Activated CD4-positive, alpha-beta T cell treated with anti-CD3 and anti-CD28 coated beads, Interleukin-2, amount 10 ng/mL, durations not matched to agents 24 days and 14 days (primary cell): ENCODE data around the gene PMEL. TPM values are rescaled to one million over a fixed set of nuclear protein-coding genes. Genes with fewer than 3 reads are reported as not detected.
"Not testable (repeated sequence)": the region's sequence is repeated elsewhere in the genome, so short reads cannot be mapped to it uniquely, and the experiment has no call there.

Source experiments
- DNase-seq: peaks from one replicate; pipeline ENCODE4 v3.0.0; 2022
- H3K27ac Mint-ChIP-seq: one replicate; pipeline ENCODE4 v1.8.0; 2022; ENCODE audit warnings: mild to moderate bottlenecking, mixed read lengths
- H3K27me3 Mint-ChIP-seq: one replicate; pipeline ENCODE4 v1.8.0; 2022; ENCODE audit warnings: mixed read lengths
- H3K36me3 Mint-ChIP-seq: one replicate; pipeline ENCODE4 v1.8.0; 2022; ENCODE audit warnings: low read depth, mild to moderate bottlenecking, mixed read lengths
- H3K4me1 Mint-ChIP-seq: one replicate; pipeline ENCODE4 v1.8.0; 2021; ENCODE audit warnings: mixed read lengths
- H3K4me3 Mint-ChIP-seq: one replicate; pipeline ENCODE4 v1.8.0; 2022; ENCODE audit warnings: mild to moderate bottlenecking, moderate library complexity, mixed read lengths
- H3K9me3 Mint-ChIP-seq: one replicate; pipeline ENCODE4 v1.8.0; 2021; ENCODE audit warnings: mixed read lengths
- intact Hi-C: fragments of 100-400 bp; cut with micrococcal nuclease; formaldehyde crosslinking; loops from one replicate; pipeline ENCODE4 v1.15.1; 2023
- total RNA-seq: library from RNA; stranded (reverse); gene quantifications from 2 replicates; pipeline ENCODE4 v1.2.3, GENCODE V29; 2022

Gene PMEL
- total RNA-seq = not detected in 2 replicates

DNA sequence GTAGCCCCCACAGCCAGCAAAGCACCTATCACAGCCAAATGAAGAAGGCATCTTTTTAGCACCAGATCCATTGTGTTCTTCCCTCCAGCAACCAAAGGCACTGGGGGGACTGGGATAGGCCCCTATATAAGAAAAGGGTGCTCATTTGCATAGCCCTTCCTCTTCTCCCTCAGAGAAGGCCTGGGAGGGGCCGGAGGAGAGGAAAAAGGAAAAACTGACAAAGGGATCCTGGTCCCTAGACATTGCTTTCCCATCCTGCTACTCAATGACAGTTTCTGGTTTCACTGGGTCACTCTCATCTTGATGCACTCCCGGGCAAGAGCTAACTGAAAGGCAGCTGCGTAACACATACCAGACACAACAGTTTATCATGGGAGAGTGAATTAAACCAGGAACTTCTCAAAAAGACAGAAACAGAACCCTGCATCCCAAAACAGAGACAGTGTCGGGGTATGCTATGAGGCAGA, at the start of gene PMEL:
Gene PMEL, minus strand, starts transcription at position 102 of the 467 bp plus-strand sequence. Its CDS starts 31 bp downstream, at position 71.
- Mint-ChIP-seq H3K9me3 (no peaks in the 10 kb centered on the region), H3K4me1 (peaks cover 31% of the 10 kb centered on the region), H3K27ac (peak within 1 kb of the TSS; percentile 94), H3K4me3 (peak within 1 kb of the TSS; percentile 99), H3K36me3 (peaks cover 18% of the 10 kb centered on the region), H3K27me3 (no peaks in the 10 kb centered on the region)
- peak; percentile 60 for DNase-seq
- intact Hi-C loops = loop anchor here (1.0 kb wide), 2 partner anchors 8 to 39 kb away; partner anchors contain the start of genes PYM1 and RAB5B

DNA sequence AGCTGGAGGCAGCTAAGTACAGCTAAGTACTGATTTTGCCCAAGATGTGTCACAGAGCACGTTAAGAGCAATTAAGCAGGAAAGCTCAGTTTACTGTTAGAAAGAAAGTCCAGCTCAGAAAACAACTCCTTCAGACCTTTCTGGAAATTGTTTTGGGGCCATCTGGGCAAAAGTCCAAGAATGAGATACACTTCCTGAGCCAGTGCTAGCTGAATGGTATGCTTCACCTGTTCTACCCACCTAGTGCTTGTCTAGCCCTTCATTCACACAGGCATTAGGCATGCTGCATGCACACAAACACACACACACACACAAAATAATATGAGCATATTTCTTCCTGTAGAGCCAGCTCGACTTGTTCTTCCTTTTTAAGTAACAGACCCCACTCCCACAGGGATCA, 48.4 kb upstream of the PMEL start:
- no peaks in the 10 kb centered on the region for H3K27me3 Mint-ChIP-seq
- H3K9me3 Mint-ChIP-seq = no peaks in the 10 kb centered on the region
- H3K27ac Mint-ChIP-seq = no peak overlapping the region
- DNase-seq = no peak
- intact Hi-C loops = no loop called here
- H3K36me3 Mint-ChIP-seq = peaks cover 18% of the 10 kb centered on the region
- H3K4me1 Mint-ChIP-seq = peaks cover 20% of the 10 kb centered on the region
- no peak overlapping the region for H3K4me3 Mint-ChIP-seq

- no peak overlapping the region for H3K4me3 Mint-ChIP-seq
Observed at GRCh38 chr12:56013482-56013881, 47.6 kb upstream of the PMEL start.

DNA sequence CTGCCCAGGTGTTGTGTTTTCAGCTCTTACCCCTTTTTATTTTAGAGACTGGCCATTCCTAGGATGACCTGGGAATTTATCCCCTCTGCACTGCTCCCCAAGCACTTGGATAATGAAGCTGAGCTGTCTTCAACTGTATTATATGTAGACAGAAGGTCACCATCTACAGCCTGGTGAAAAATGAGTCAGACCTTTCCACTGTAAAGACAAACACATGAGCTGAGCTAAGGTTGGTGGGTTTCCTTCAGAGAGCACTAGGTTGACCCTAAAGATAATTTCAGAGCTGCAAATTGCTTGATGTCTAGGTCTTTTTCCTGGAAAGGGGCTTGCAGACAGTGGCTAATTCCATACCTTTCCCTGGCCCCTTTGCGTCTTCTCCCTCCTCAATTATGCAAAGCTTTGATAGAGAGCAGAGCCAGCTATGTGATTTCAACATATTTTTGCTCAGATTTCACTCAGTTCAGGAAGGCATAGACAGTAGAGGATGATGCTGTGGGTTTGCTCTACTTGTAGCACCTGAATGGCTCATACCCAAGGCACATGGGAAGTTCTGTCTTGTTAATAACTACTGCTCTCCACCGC, 45.8 kb upstream of the PMEL start:
- Mint-ChIP-seq H3K9me3 (no peaks in the 10 kb centered on the region), H3K36me3 (peaks cover 12% of the 10 kb centered on the region), H3K27me3 (no peaks in the 10 kb centered on the region), H3K27ac (no peak overlapping the region), H3K4me3 (no peak overlapping the region), H3K4me1 (peaks cover 30% of the 10 kb centered on the region)
- intact Hi-C loops = no loop called here
- DNase-seq = no peak

More at GRCh38 chr12:56013482-56013881, 47.6 kb upstream of the PMEL start:
- peaks cover 24% of the 10 kb centered on the region for H3K4me1 Mint-ChIP-seq
- no peak overlapping the region for H3K27ac Mint-ChIP-seq
- DNase-seq = no peak
- intact Hi-C loops = no loop called here
- no peaks in the 10 kb centered on the region for H3K27me3 Mint-ChIP-seq
- peaks cover 18% of the 10 kb centered on the region for H3K36me3 Mint-ChIP-seq
- no peaks in the 10 kb centered on the region for H3K9me3 Mint-ChIP-seq

DNA sequence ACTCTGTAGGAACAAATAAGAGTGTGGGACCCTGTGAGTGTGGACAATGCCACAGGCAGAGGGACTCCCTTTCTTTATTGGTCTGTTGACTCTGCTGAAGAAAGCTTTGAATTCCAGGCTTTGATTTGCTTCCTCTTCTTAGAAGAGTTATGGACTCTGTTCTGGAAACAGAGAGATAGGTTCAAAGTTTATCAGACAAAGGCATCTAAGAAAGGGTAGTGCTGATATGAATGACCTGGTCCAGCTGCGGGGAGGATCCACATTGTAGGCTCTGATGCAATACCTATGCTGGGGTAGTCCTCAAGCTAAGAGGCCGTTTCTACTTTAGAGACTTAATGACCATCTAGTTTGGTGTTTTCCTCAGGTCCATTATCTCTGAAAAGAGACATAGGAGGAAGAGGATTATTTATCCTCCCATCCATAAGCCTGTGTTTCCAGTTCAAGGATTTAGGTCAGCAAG, 44.3 kb upstream of the PMEL start:
- intact Hi-C loops = no loop called here
- Mint-ChIP-seq H3K9me3 (no peaks in the 10 kb centered on the region), H3K27ac (no peak overlapping the region), H3K4me3 (no peak overlapping the region), H3K27me3 (no peaks in the 10 kb centered on the region), H3K4me1 (peaks cover 34% of the 10 kb centered on the region), H3K36me3 (peaks cover 11% of the 10 kb centered on the region)
- DNase-seq = no peak

DNA sequence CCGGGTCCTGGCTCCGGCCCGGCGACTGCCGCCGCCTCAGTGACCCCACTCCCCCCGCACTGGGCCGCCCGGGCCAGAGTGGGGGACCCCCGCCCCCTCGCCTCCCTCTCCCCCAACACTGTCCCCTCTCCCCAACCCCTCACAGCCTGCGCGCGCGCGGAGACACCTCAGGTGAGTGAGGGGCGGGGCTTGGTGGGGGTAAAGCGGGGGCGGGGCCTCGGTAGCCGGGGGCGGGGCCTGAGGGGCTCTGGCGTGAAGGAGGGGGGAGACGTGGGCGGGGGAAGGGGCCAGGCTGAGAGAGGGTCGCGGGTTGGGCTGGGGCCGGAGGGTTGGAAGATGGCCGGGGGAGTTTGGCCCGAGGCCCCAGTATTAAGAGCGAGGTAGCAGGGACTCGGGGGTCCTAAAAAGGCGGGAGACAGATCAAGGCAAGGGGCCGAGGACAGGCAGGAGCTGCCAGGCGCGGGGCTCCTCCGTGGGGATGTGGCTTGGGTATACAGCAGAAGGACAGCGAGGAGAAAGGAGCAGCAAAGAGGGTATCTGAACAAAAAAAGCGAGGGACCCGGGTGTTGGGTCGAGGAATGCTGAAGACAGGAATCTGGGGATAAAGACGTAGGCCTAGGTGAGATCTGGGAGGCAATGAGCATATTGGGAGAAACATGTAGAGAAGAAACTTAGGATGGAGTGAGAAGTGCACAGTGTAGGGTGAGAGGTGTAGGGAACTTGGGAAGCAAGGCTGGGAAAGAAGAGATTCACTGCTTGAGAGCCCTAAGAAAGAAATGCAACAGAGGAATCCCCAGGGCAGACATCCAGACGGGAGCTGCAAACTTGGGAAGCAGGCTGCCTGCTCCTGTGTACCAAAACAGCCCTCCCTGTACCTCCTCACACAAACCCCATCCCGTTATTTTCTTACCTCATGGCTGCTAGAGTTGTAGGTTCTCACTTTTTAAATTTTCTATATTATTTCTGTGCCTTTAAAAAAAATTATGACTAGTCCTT, 42.0 kb upstream of the PMEL start:
- H3K27me3 Mint-ChIP-seq = no peaks in the 10 kb centered on the region
- peaks cover 32% of the 10 kb centered on the region for H3K4me1 Mint-ChIP-seq
- H3K4me3 Mint-ChIP-seq = peak overlapping the region; percentile 87
- H3K36me3 Mint-ChIP-seq = peaks cover 8% of the 10 kb centered on the region
- intact Hi-C loops = loop anchor here (2.0 kb wide), 1 partner anchor 13 kb away; the partner anchor contains the start of gene IKZF4
- H3K27ac Mint-ChIP-seq = peak overlapping the region; percentile 82
- no peaks in the 10 kb centered on the region for H3K9me3 Mint-ChIP-seq
- DNase-seq = peak; percentile 89

DNA sequence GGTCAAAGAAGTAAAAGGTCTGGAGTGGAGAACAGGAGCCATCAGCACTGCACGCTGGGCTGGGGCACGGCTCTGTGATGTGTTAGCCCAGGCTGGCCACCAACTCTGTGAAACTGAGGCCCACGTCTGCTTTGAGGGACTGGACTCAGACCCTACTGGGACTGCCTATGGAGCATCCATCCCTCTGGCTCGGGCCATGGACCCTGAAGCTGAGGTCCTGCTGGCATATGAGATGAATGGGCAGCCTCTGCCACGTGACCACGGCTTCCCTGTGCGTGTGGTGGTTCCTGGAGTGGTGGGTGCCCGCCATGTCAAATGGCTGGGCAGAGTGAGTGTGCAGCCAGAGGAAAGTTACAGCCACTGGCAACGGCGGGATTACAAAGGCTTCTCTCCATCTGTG, 38.4 kb upstream of the PMEL start:
- H3K27ac Mint-ChIP-seq = peak overlapping the region; percentile 59
- H3K9me3 Mint-ChIP-seq = no peaks in the 10 kb centered on the region
- H3K4me1 Mint-ChIP-seq = peaks cover 27% of the 10 kb centered on the region
- H3K27me3 Mint-ChIP-seq = no peaks in the 10 kb centered on the region
- intact Hi-C loops = no loop called here
- no peak for DNase-seq
- no peak overlapping the region for H3K4me3 Mint-ChIP-seq
- H3K36me3 Mint-ChIP-seq = no peaks in the 10 kb centered on the region

- not testable (repeated sequence) for H3K36me3 Mint-ChIP-seq, H3K27me3 Mint-ChIP-seq
- peaks cover 24% of the 10 kb centered on the region for H3K4me1 Mint-ChIP-seq
Observed at GRCh38 chr12:56003376-56003775, 37.5 kb upstream of the PMEL start.

DNA sequence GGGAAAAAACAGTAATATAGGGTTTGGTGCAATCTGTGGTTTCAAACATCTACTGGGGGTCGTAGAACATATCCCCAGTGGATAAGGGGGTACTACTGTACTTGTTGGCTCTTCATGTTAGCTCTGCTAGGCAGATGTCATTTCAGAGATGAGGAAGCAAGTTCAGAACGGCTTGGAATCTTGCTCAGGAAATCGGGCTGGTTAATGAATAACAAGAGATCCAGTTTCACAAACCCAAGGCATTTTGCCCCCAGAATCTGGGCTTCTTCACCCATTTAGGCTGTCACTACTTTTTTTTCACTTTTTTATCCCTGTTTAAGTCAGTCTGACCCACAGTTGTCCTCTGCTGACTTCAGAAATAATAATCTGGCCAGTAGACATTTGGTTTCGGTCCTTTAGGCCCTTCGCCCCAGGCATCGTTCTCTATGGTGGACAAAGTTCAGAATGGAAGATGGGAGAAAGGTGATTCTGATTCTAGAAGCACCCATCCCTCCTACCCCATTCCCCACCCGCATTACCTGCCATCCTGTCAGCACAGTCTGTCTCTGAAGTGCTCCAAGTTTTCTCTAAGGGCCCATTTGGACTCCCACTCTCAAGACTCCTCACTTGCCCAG, 35.8 kb upstream of the PMEL start:
- DNase-seq = no peak
- no peaks in the 10 kb centered on the region for H3K36me3 Mint-ChIP-seq
- intact Hi-C loops = no loop called here
- no peak overlapping the region for H3K4me3 Mint-ChIP-seq
- no peak overlapping the region for H3K27ac Mint-ChIP-seq
- H3K27me3 Mint-ChIP-seq = no peaks in the 10 kb centered on the region
- H3K9me3 Mint-ChIP-seq = no peaks in the 10 kb centered on the region
- H3K4me1 Mint-ChIP-seq = peaks cover 26% of the 10 kb centered on the region

More at GRCh38 chr12:56003376-56003775, 37.5 kb upstream of the PMEL start:
- H3K27ac Mint-ChIP-seq, H3K9me3 Mint-ChIP-seq, DNase-seq, intact Hi-C loops, H3K4me3 Mint-ChIP-seq: not testable (repeated sequence)

DNA sequence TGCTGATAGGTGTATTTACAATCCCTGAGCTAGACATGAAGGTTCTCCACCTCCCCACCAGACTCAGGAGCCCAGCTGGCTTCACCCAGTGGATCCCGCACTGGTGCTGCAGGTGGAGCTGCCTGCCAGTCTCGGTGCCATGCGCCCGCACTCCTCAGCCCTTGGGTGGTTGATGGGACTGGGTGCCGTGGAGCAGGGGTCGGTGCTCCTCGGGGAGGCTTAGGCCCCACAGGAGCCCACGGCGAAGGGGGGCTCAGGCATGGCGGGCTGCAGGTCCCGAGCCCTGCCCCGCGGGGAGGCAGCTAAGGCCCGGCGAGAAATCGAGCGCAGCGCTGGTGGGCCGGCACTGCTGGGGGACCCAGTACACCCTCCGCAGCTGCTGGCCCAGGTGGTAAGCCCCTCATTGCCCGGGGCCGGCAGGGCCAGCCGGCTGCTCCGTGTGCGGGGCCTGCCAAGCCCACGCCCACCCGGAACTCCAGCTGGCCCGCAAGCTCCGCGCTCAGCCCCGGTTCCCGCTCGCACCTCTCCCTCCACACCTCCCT, 34.2 kb upstream of the PMEL start:
- H3K4me3 Mint-ChIP-seq, intact Hi-C loops: not testable (repeated sequence)
- H3K4me1 Mint-ChIP-seq = peaks cover 26% of the 10 kb centered on the region

GRCh38 chr12:55999522-55999921, 33.7 kb upstream of the PMEL start:
- H3K9me3 Mint-ChIP-seq, DNase-seq, intact Hi-C loops, H3K36me3 Mint-ChIP-seq, H3K27ac Mint-ChIP-seq, H3K4me3 Mint-ChIP-seq, H3K27me3 Mint-ChIP-seq: not testable (repeated sequence)
- H3K4me1 Mint-ChIP-seq = peaks cover 26% of the 10 kb centered on the region

More for the DNA sequence above, 34.2 kb upstream of the PMEL start:
- H3K9me3 Mint-ChIP-seq, H3K27ac Mint-ChIP-seq, DNase-seq, H3K36me3 Mint-ChIP-seq, H3K27me3 Mint-ChIP-seq: not testable (repeated sequence)

DNA sequence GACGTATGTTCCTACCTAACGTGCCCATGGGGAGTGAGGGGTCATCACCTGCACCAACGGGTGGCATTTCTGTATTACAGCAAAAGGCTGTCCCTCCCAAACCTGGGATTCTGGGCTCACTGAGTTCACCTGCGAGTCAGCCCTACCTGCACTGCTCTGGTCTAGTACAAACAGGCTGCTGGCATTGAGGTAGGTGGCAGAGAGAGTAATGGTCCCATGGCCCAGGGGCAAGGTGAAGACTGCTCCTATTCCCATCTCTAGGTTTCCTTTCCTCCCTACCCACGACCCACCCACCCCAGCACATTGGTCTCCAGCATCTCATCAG, 31.7 kb upstream of the PMEL start:
- H3K27ac Mint-ChIP-seq = no peak overlapping the region
- intact Hi-C loops = loop anchor here (2.0 kb wide), 1 partner anchor 121 kb away; the partner anchor contains the start of gene ZC3H10
- peaks cover 28% of the 10 kb centered on the region for H3K4me1 Mint-ChIP-seq

GRCh38 chr12:55996715-55997534, 31.1 kb upstream of the PMEL start, which contains the start of gene SUOX:
SUOX (plus strand) TSS chr12:55997276; CDS start chr12:56002222, 4,946 bp downstream.
- DNase-seq = peak; percentile 86
- peaks cover 12% of the 10 kb centered on the region for H3K36me3 Mint-ChIP-seq
- H3K4me3 Mint-ChIP-seq = peak within 1 kb of the TSS; percentile 87
- H3K27ac Mint-ChIP-seq = peak within 1 kb of the TSS; percentile 53
- no peaks in the 10 kb centered on the region for H3K9me3 Mint-ChIP-seq
- H3K27me3 Mint-ChIP-seq = no peaks in the 10 kb centered on the region
- H3K4me1 Mint-ChIP-seq = peaks cover 28% of the 10 kb centered on the region
- intact Hi-C loops = loop anchor here (1.0 to 2.0 kb wide), 5 partner anchors 32 to 259 kb away; partner anchors contain the start of genes PA2G4, RPS26 and ZC3H10

More for the DNA sequence above, 31.7 kb upstream of the PMEL start:
- Mint-ChIP-seq H3K36me3 (peaks cover 9% of the 10 kb centered on the region), H3K27me3 (no peaks in the 10 kb centered on the region), H3K9me3 (no peaks in the 10 kb centered on the region), H3K4me3 (peak overlapping the region; percentile 87)
- no peak for DNase-seq
